NCI-H187 (cell line): ENCODE data around the gene RSRC1.

Experiments used
- DNase-seq, 2 experiments: peaks; one replicate each; lab custom pipeline; 2025; lab: John Stamatoyannopoulos, UW

The RSRC1 gene

DNA sequence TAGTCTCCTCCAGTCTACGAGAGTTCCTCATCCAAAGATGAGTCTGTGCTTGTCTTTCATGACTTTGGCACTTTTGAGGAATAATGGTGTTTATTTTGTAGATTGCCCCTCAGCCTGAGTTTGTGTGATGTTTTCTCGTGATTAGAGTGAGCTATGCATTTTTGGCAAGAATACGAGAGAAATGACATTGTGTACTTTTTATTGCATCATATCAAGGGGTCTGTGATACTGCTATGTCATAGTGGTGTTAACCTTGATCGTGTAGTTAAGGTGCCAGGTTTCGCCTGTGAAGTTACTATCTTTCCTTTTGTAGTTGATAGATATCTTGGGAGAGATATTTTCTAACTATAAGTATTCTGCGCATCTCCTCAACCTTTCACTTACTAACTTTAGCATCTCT, 18.9 kb downstream of the RSRC1 start:
- DNase-seq: no peak

GRCh38 chr3:158134363-158134762, 24.5 kb downstream of the RSRC1 start:
- no peak for DNase-seq

DNA sequence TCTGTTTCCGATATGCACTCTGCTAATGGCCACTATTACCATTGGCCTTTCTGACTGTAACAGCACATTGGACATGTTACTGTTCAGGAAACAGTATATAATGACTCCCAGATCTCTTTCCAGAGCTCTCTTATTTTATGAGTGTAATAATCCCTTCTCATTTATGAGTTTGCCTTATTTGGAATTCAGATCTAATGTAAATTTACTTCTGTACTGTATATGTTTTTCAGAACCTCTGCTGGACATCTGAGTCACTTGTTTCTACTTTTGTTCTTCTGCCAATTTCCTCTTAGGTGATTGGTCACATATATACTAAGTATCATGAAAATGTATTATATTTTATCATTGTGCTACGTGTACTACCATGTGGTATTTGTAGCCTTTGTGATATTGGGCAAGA, 30.5 kb downstream of the RSRC1 start:
- DNase-seq: no peak

GRCh38 chr3:158148218-158148617, 38.3 kb downstream of the RSRC1 start:
- DNase-seq: no peak

- DNase-seq: no peak
These were observed 42.3 kb downstream of the RSRC1 start for GRCh38 chr3:158152186-158152585.

DNA sequence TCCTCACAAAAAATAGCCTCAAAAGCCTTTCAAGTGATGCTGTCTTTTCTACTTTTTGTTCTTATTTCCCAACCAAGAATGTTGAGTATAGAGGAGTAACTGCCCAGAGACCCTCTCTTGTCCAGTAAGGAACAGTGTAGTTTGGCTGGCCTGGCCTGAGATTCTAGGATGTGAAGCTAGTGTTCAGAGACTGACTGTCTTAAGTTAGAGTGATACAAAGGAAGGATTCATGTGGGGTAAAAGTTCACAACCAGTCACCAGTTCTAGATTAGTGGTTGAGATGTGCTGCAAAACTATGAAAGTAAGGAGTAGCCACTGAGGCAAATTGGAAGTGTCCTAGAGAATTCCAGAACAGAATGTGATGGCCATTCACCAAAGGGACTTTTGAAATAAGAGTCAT, 49.1 kb downstream of the RSRC1 start:
- no peak for DNase-seq

DNA sequence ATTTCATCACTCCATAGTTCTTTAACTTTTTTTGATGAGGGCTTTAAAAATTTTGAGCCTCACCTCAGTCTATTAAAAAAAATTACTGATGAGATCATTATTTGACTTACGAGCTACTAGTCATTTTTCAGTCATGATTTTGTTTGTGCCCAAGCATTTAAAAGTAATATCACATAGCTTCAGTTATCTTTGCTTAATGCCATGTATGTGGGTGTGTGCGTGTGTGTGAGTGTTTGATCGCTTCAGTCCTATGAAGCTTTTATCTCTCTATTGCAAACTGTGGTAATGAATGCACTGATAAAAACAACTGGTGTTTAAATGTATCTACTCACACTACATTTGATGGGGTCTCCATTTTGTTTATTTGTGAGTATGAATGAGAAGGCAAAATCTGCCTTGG, 49.8 kb downstream of the RSRC1 start:
- DNase-seq: no peak

DNA sequence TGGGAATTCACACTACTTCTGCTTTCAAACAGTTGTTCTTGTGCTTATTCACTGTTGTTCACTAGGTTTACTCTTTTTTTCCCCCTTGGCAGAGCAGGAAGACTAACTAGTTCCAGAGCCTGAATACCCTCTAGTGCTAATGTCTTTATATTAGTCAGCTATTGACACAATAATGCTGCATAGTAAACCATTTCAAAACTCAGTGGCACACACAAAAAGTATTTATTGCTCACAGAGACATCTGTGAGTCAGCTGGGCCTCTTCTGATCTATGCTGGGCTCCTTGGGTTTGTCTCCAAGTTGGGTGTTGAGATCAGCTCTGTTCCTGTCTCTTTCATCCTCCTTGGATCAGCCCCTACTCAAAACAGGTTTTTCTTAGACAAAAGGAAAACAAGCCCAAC, 51.1 kb downstream of the RSRC1 start:
- no peak for DNase-seq

- DNase-seq: no peak
These were observed 55.3 kb downstream of the RSRC1 start for GRCh38 chr3:158165141-158165655.

DNA sequence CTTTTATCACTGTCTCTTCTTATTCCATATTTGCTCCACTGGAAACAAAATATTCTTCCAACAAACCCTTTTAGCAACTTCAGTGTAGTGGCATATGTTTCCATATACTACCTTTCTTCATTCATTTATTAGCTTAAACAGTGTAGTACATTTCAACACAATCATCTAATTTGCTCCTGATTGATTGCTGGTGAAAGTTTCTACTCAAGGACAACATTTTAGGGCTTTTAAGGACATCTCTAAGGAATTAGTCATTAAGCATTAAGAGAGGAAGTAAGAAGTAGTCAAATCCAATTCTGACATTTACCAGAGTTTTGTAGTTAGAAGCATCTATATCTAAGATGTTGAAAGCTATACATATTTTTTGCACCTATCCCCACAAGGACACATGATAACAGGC, 55.8 kb downstream of the RSRC1 start:
- no peak for DNase-seq

DNA sequence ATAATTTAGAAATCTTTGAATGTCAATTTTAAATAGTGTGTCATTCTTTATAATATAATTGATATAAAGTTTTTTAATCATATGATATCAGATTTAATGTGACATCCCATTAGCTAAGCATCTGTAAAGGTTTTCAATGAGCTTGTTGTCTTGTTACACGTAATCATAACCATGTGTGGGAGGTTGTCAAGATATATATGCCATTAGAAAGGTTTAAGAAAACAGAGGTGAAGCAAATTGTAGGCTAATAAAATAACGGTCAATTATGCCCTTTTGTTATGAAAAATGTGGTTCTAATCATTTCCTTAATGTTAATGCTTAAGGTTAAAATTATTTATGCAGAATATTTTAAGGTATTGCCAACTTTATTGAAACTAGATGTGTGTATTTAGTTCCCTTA, 56.3 kb downstream of the RSRC1 start:
- no peak for DNase-seq

DNA sequence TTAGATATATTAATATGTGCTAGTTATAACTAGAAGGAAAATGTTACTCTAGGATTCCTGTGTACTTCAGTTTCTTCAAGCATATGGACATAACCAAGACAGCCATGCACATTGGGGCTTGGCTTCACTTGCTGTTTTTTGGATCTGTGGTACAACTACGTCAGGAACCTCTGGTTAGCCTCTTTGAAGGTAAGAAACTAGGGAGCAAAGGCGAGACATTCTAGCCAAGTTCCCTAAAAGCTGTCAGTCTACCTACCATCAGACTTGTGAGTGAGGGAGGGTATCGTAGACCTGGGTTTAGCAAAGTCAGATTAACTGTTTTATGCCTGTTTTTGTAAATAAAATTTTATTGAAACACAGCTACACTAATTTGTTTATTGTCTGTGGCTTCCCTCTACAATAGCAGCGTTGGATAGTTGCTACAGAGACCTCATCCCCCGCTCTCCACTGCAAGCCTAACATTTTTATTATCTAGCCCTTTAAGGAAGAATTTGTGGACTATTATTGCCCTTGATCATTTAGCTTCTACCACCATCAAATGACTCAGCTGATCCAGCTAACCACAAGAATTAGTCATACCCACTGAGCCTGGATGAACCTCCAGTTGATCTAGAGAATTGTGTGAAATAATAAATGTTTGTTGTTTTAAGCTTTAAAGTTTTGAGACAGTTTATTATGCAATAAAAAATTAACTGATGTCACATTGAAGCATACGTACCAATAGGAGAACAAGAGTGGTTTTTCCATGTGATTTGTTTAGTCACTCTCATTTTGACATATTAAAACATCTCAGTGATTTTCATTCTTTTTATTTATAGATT, 58.1 kb downstream of the RSRC1 start:
- no peak for DNase-seq

DNA sequence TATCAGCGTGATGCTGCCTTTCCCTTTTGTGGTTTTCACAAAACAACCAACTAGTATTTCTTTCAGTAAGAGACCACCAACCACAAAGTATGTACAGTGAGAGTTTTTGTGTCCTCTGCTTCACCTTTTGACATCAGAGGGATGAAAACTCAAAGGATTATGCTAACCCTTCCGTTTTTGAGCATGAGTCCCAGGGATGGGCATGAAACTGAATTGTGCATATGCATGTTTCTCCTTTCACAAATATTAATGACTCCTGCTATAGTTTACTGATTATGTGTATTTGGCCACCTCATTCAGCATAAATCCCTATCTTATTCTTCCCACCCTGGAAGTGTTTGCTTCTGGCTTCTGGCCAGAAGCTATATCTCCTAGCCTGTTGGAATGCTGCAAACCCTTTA, 59.2 kb downstream of the RSRC1 start:
- DNase-seq: no peak

DNA sequence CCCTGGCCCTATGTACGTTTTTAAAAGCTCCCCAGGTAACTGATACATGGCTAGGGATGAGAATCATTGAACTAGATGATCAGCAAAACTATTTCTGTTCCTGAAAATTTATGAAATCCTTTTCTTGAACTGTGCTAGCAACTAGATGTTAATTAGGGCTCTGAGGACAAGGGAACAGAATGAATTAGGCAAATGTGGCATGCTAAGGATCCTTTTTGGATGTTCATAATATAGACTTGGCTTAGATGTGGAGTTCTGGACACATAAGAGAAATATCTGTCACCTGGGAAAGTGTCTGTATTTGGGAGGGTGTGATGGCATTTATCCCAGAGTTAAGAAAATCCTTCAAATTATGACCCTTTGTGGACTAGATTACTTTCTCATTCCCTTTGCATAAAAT, 71.2 kb downstream of the RSRC1 start:
- no peak for DNase-seq

- DNase-seq: no peak
These were observed 75.8 kb downstream of the RSRC1 start for GRCh38 chr3:158185711-158186110.

DNA sequence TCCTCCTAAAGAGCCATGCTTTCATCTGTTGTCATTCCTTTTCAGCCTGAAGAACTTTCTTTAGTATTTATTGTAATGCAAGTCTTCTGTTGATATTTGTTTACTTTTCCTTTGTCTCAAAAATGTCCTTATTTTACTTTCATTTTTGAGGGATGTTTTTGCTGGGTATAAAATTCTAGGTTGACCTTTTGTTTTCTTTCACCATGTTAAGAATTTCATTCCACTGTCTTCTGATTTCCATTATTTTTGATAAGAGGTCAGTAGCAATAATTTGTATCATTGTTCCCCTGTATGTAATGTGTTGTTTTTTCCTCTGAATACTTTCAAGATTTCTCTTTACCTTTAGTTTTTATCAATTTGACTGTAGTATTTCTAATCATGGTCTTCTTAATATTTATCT, 91.1 kb downstream of the RSRC1 start:
- no peak for DNase-seq

DNA sequence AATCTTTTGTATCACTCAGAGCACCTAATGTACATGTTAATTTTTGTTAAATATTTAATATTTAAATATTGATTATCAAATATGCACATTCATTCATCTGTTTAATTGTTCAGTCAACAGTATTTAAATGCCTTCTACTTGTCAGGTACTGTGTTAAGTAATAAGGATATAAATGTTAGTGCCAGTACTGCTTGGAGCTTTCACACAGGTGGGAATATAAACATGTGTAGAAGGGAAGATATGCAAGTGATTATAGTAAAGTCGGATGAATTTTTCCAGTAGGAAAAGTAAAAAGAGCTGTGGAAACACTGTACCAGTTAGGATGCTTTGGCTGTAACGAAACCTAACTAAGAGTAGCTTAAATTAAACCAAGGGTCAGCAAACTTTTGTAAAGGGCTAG, 95.4 kb downstream of the RSRC1 start:
- DNase-seq: no peak

GRCh38 chr3:158205994-158206393, 96.1 kb downstream of the RSRC1 start:
- no peak for DNase-seq

- DNase-seq: no peak
These were observed 100.2 kb downstream of the RSRC1 start for GRCh38 chr3:158210067-158210466.

GRCh38 chr3:158213461-158213860, 103.6 kb downstream of the RSRC1 start:
- no peak for DNase-seq

- no peak for DNase-seq
These were observed 108.1 kb downstream of the RSRC1 start for GRCh38 chr3:158217992-158218391.

GRCh38 chr3:158220575-158220974, 110.7 kb downstream of the RSRC1 start:
- no peak for DNase-seq

- DNase-seq: no peak
These were observed 111.5 kb downstream of the RSRC1 start for GRCh38 chr3:158221426-158221825.

GRCh38 chr3:158226429-158226828, 116.5 kb downstream of the RSRC1 start:
- DNase-seq: no peak
